ENCODE data around the gene ATOH1. TPM values are rescaled to one million over a fixed set of nuclear protein-coding genes. Genes with fewer than 3 reads are reported as not detected.

The ATOH1 gene
- total RNA-seq, 4 donors from 2014 or later: not detected

Small RNA genes within 50 kb of the gene (small RNA-seq; reads per million reads assigned to genes)
- gene RNA5SP164: 0 reads per million in 4 donors
